HT1080 (cell line): ENCODE results near the gene RIN3. TPM values are rescaled to one million over a fixed set of nuclear protein-coding genes. Genes with fewer than 3 reads are reported as not detected.
A peak's percentile ranks its signal among the peaks of the same experiment; 100 is the strongest.

ENCODE experiments used
- DNase-seq: peaks from one replicate; pipeline ENCODE4 v3.0.0-alpha.2; 2015; ENCODE audit warnings: low read depth
- total RNA-seq: library from RNA; depleted of rRNA; stranded (reverse); fragments of >200 nt; shearing (Covaris generic); gene quantifications from 2 replicates; pipeline ENCODE4 v1.2.3, GENCODE V29; 2014

RIN3 gene
- total RNA-seq, 1 experiment from 2014 or later = 6.6 TPM

DNA sequence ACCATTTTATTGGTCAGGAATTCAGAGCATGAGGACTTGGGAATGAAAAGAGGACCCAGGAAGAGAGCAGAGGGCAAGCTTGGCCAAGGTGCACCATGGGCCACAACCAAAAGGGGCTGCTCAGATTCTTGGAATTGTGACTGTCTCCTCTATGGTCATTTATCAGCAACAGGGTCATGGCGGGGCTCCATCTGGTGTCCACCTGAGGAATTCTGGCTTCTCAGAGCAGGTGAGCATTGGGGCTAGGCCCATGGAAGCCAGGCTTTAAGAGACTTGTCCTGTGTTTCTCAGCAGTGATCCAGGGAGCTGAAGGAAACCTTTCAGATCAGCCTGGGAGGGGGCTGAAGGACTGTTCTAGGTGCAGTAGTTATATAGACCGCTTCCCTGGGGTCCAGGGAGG lies 2.6 kb upstream of the RIN3 start:
- DNase-seq = no peak

DNA sequence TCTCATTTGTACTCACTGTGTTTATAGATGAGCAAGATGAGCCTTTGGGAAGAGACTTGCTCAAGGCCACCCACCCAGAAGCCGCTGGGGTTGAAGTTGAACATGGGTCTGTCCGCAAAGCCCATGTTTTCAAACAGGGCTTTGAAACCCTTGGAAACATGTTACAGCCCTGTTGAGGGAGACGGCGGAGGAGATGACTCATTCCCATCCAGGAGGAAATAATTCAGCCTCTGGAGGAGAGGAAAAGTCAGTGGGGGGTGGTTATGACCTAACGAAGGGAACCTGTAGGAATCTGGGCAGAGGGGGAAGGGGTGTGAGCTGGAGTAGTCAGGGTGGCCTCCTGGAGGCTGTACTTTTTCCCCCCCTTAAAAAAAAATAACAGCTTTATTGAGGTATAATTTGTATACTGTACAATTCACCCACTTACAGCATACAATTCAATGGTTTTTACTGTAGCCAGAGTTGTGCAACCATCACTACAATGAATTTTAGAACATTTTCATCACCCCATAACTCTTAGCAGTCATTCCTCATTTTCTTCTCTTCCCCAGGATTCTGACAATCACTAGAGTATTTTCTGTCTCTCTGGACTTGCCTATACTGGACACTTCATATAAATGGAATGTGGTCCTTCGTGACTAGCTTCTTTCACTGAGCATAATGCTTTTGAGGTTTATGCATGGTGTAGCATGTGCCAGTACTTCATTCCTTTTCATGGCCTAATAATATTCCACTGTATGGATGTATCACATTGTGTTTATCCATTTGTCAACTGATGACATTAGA lies 1.9 kb upstream of the RIN3 start:
- peak; percentile 95 for DNase-seq

DNA sequence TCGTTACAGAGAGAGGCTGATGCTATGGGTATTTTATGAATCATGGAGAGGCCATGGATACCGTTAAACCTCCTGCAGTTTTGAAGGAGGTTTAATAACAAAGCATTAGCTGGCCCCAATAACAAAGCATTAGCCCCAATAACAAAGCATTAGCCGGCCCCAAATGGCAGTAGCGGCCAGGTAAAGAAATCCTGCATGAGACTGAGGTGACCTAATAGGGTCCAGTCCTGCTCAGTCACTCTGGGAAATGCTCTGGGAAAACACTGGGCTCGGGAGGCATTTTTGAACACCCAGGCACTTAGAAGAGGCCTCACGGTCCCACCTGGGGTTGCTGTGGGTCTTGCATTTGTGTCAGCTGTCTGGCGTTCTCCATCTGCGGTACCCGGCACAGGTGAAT lies 776 bp upstream of the RIN3 start:
- no peak for DNase-seq

DNA sequence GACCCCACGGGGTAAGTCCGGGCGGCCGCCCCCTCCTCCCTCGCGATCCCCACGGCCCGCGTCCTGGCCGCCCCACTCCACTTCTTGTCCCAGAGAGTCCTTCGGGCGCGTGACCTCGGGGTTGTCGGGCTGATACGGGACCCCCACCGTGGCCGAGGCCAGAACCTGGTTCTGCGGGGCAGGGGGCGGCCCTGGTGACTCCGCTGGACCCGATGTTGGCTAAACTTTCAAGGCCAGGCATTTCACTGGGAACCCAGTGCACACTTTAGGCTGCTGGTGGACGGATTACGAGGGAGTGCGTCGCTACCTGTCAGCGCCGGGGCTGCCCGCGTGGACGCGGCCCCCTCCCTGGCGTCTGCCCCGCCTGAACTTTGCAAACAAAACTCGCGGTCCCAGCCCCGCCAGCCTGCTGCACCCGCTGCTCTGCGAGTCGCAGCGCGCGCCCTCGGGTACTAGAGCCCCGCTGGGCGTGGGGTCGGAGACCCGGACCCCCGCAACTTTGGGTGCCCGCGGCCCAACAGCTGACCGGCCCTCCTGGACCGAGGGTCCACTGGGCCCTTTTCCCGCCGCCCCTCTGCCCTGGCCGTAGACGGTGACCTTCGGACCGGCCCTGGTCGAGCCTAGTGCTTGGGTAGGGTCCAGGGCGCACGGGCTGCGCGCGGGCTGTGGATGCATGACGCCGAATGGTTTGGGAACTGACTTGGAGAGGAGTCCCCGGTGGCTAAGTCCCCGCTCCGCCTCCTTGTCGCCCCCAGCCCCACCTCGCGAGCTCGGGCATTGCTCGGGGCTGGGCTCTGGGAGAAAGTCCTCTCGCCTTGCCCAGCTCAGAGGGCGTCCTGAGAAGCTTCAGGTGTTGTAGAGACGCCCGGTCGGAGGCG lies 624 bp downstream of the RIN3 start:
- DNase-seq = peak; percentile 18

DNA sequence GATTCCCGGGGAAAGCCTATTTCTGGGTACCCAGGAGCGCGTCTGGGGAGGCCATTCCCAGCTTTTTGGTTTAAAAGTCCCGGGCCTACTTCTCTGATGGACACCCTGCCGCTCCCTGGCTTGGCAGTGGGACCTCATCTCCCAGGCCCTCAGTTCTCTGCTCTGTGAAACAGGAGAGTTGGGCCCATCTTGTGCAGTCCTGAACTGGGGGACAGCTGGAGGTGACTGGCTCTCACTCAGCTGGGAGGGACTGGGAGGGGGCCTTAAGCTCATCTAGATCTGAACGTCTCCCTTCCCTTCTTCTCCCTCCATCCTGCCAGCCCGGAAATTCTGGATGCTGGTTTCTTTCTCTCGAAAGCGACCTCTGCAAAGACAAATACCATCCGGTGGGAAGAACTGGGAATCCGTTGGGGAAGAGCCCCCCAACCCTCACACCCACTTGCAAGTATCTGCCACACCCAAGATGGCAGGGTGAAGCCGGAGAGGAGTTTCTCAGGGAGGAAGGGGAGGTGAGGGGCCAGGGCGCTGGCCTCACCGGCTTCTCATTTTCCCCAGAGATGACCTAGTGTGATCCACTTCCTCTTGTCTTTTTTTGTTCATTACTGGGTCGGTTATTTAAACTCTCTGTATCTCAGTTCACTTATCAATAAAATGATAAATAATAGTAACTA lies 1.4 kb downstream of the RIN3 start:
- DNase-seq = no peak

DNA sequence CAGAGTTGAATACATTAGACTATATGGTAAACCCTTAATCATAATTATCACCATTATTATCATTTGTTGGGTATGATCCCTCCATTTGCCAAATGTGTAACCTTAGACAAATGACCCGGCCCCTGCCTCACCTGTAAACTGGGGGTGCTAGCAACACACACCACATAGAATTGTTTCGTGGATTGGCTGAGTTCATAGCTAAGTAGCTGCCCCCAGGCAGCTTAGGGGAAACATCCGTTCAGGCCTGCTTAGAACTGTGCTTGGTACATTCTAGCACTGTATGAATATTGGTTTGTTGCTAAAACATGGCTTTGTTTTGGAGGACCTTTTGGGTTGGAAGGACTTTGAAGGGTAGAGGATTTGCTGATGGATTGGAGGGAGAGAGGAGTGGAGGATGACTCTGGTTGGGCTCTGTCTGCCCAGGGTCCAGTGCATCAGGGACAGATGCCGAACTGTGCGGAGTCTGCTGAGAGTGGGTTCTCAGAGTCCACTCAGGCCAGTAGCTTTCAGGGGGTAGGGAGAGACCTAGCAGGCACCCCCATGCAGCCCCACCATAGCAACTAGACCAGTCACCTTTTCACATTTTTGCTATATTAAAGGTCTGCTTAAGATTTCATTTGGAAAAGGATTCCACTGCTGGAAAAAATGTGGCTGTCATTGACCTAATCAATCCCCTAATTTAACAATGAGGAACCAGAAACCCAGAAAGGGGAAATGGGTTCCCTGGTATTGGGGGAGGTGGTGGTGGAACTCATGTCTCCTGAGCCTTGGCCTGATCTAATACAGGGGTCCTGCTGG lies 2.2 kb downstream of the RIN3 start:
- DNase-seq = no peak

DNA sequence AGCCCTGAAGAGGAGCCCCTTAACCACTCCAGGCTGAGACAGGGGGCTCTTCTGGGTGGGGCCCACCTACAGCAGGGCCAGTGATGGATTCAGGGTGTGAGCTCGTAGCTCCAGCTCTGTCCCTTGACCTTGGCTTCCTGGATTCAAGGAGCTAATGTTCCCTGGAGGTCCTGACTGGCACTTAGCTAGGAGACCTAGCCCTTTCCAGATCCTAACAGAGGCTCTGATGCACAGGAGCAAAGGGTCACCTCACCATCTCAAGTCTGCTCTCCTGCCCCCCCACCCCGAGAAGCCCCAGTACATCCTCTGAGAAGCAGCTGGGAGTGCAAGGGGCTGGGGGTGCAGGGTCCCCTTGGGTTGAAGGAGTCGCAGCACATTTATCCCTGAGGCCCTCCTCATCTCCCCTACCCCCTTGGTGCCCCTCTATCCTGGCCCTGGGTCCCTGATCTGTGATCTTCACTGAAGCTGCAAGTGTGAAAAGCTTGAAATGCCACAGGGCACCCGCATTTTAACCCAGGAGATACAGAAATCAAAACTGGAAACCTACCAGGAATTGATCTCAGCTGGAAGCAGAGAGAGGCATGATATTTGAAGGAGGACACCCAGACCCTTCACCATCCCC lies 2.9 kb downstream of the RIN3 start:
- DNase-seq = no peak

DNA sequence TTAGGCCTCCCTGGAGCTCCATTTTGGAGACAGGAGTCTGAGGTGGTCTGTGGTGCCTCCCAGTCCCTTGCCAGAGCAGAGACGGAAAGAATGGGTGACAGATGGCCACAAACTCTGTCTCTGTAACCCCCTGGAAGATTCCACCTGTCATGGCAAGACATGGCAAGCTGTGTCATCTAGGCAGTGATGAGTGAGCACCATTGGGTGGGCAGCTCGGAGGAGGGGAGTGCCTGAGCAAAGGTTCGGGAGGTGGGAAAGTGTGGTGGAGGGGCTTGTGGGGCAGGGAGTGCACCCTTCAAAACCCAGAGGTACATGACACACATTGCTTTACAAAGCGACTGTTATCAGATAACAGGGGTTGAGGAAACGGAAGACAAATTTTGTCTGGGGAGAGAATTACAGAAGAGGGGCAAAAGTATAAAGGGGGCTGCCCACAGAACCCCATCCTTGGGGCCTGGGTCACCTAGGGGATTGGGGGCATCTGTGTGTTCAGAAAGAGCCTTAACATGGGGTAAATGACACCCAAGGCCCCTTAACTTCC lies 3.5 kb downstream of the RIN3 start:
- DNase-seq = no peak

DNA sequence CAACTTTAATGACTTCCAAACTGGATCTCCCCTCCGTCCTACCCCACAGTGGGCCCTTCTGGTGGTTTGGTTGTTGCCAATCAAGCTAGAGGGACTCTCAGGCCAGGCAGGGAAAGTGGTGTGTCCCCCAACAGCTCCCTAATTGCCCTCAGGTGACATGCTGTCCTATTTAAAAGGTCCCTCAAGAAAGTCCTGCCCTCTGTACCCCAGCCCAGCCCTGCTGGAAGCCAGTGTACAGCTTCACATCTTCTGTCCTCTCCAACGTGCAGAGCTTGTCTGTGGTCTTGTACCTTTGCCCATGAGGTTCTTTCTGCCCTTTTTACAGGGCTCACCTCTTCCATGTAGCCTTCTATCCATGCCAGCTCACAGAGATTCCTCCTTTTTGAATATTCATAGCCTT lies 4.2 kb downstream of the RIN3 start:
- DNase-seq = no peak

DNA sequence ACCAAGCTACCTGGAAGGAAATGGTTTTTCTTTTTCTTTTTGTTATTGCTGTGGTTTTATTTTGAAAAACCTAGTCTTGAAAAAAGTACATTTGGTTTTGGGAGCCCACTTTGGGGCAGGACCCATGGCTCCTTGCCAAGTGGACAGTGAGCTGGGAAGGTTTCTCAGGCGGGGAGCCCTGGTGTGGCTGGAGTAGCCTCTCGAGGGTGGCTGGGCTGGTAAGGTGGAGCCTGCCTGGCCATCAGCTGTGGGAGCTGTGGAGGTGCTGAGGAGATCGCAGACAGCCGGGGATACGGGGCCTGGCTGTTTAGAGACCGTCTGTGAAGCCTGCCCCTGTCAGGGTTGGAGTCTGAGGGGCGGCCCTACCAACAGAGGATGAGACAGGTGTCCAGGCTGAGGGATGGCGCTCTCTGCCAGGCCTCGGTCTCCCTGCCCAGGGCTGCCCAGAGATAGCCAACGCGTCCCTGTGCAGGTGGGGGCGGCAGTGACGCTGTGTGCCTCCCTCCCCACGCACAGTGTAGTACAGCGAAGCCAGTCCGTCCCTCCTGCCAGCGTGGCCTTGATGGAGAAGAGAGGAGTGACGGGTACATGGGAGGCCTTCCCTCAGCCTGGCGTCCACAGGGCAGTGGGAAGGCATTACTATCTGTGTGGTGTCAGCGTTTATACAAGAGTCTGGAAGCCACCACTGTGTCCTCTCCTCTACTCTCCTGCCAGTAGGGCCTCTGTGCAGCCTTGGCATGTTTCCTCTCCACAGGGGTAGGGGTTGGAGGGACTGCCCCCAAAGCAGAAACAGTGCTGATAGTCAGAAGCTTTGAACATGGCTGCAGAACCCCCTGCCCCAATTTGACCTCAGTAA lies 5.9 kb downstream of the RIN3 start:
- no peak for DNase-seq

DNA sequence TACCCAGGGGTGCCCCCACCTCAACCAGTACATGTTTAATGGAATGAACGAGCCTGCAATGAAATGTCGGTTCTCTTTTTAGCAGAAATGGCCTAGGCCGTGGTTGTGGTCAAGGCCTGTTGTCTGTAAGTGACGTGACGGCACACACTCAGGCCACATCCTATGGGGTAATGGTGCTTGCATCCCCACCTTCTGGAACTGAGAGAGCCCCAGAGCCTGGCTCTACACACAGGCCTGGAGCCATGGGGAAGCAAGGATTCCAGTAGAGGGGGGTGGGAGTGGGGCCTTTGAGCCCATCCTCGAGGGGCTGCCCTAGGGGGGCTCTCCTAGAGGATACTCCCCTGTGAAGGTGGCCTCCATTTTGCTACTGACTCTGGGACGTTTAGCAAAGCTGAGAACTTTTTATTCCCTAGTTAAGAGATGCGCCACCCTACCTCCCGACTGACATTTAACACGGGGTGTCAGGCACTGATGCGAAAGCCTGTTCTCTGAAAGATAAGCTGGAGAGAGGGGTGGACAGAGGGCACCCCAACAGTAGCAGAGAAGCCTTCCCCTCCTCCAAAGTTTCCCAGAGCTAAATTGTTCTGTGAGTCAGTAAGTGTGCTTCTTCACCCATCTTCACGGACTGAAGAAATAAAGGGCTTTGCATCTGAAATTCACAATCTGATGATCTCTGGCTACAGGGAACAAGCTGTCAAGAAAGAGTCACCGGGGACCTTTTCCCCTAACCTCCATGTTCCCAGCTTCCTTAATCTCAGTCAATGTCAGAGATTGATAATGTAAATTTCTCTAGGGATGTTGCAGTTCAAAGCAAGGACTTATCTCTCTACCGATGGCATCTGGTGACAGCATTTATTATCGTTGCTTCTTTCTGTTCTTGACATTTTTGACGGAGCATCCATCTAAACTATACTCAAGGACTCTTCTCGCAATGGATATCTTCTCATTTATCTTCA lies 6.8 kb downstream of the RIN3 start:
- no peak for DNase-seq

DNA sequence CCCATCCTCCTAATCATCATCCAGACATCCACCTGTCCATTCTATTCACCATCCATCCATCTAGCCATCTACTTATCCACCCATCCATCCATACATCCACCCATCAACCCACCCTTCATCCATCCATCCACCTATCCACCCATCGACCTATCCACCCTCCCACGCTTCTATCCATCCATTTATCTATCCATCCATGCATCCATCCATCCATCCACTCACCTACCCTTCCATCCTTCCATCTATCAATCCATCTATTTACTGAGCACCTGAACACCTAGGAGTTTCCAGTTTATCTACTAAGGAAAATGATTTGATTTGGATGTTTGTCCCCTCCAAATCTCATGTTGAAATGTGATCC lies 7.5 kb downstream of the RIN3 start:
- no peak for DNase-seq

DNA sequence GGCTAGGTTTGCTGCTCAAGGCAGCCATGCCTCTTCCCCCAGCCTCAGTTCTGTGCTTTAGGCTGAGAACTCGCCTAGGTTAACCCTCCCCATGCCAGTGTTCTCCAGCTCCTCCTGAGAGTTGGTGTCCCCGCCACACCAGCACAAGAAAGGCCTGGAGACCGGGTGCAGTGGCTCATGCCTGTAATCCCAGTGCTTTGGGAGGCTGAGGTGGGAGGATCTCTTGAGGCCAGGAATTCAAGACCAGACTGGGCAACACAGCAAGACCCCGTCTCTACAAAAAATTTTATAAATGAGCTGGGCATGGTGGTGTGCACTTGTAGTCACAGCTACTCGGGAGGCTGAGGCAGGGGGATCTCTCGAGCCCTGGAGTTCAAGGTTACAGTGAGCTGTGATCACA lies 10.2 kb downstream of the RIN3 start:
- no peak for DNase-seq

DNA sequence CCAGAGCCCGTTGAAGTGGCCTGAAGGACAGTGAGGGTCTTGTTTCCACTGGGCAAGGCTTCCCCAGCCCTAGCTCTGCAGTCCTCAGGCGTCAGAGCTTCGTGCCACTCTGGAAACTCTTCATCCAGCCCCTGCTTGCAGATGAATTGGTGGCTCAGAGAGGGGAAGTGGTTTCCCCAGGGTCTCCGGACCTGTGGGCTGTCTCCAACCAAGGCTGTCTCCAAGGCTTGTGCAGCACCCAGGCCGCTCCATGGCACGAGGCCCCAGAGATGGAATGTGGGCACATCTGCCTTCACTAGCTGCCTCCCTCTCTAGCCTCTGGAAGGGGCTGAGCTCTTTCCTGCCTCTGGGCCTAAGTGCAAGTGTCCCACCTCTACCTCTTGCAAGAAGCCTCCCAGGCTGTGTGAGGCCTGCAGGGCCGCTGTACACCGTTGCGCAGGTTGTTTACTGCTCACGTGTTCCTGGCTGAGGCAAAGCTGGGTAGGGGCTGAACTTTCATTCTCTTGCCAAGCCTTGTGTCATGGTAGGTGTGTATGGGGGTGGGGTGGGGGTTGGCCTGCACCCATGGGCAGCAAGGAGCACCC lies 11.1 kb downstream of the RIN3 start:
- DNase-seq = no peak

DNA sequence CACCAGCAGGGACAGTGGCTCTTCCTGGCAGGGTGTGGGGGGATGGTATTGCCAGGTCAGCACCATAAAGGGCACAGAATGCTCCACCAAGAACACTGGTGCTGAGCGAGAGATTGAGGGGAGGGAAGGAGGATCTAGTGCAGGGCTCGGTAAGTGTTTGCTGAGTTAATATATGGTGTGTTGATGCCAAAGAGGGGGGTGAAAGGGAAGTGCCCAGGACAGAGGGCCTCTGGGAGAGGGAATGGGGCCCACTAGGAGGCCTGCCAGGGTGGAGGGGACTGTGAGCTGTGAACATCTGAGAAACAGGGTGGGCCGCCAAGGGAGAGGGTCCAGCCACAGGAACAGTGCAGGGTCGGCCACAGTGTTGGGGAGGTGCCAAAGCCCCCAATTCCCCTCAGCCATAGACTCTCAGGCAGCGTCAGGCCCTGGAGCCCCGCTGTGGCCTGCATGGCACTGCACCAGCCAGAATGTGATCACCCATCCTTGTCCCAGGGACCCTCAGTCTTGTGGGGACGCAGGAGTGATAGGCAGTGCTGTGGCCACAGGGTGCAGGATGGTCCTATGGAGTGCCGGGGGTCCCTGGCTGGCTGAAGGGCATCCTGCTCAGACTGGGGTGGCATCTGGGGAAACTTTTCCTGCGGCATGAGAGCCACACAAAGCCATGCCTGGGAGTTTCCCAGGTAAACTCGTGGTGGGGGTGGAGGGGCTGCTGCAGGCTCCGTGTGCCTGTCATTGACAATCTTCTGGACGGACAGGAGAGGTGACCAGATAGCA lies 11.9 kb downstream of the RIN3 start:
- DNase-seq = no peak

DNA sequence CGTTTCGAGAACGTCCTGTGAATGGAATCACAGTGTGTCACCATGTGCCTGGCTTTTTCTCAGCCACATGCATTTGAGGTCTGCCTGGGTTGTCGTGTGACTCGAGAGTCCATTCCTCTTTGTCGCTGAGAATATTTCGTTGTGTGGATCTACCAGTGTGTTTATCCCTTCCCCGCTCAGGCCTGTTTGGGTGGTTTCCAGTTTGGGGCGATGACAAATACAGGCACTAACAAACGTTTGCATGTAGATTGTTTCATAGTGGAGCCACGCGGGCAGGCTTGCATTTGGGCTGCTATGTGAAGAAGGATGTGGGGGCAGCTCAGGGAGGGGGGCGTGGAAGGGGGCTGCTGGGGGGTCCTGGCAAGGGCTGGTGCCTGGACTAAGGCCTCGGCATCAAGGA lies 14.1 kb downstream of the RIN3 start:
- no peak for DNase-seq

DNA sequence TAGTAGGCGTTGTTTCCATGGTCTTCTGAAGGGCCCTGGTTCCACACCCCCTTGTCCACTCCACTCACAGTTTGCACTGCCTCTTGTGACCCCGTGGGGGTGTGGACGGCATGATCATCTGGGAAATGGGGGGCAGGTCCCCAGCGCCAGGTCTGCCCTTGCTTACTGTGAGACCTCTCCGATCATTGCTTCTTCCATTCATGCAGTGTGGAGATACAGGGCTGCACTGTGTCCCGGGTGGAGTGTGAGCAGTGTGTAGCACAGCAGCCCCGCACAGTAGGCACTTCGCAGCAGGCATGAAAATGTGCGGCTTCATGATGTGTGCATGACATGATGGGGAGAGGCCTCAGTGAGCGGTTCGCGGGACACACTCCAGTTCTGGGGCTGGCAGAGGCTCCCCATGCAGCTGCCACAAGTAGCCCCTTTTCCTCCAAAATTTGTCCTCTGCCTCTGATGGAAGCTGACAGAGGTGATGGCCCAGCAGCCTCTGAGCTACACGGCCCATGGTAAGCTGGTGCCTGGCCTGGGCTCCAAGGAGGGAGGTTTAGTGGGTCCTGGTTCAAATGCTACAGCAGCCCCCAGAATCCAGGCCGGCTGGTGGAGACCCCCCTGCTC lies 15.0 kb downstream of the RIN3 start:
- no peak for DNase-seq
